Peyer's patch (tissue), 4 donors: ENCODE results near the gene CORO2A.

Experiments used
- CTCF ChIP-seq, 6 experiments: fragments of 450-650 bp in 4 of 6; fragments of 200-600 bp in 2 of 6; sonication (generic) in 1 of 6; IDR thresholded peaks; one replicate each; pipeline ENCODE4 v1.5.1; 2017 to 2019; ENCODE audit warnings: antibody characterized with exemption in 6 of 6, mild to moderate bottlenecking in 3 of 6, moderate library complexity in 1 of 6
- POLR2A ChIP-seq, 2 donors: fragments of 450-650 bp; IDR thresholded peaks; one replicate each; pipeline ENCODE4 v1.5.1; 2017; ENCODE audit warnings: antibody characterized with exemption in 2 of 2, mild to moderate bottlenecking in 2 of 2, moderate library complexity in 2 of 2

DNA sequence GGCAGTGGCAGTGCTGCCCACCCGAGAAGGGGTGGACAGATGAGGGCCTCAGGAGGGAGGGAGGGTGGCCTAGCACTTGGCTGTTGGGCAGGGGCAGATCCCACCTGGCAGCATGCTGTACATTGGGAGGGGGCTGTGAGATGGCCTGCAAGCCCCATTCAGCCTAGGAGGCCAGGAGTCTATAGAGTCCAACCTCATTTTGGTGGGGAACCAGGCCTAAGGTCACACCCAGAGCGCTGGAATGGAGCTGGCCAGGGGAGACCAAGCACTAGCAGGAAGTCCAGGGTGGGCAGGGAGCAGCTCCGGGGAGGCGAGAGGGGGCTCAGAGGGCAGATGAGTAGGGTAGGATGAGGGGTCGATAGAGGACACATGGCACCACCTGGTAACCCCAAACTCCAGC is 96.3 kb downstream of the CORO2A start:
- TF ChIP-seq CTCF (IDR thresholded peaks at IDR 0.05) (no peak), POLR2A (IDR thresholded peaks at IDR 0.05) (no peak)
